ENCODE measurements around the gene LARP4.

DNA sequence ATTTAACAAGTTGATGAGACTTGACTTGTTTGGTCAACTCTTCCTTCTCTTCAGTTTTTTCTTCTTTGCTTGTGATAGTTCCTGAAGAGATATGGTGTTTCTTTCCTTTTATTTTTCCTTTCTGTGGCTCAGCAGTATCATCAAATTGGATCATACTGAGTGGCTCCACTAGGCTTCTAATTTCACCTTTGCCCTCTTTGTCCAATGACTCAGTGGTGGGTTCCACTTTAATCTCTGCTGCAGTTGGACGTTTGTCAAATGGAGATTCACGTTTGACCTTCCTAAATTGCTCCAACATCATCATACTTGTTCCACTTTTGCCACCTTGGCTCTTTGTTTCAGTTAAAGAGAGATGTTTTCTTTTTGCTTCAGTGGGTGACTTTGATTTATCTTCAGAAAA, 45.8 kb upstream of the LARP4 start:
- TF ChIP-seq, protein P1, sequence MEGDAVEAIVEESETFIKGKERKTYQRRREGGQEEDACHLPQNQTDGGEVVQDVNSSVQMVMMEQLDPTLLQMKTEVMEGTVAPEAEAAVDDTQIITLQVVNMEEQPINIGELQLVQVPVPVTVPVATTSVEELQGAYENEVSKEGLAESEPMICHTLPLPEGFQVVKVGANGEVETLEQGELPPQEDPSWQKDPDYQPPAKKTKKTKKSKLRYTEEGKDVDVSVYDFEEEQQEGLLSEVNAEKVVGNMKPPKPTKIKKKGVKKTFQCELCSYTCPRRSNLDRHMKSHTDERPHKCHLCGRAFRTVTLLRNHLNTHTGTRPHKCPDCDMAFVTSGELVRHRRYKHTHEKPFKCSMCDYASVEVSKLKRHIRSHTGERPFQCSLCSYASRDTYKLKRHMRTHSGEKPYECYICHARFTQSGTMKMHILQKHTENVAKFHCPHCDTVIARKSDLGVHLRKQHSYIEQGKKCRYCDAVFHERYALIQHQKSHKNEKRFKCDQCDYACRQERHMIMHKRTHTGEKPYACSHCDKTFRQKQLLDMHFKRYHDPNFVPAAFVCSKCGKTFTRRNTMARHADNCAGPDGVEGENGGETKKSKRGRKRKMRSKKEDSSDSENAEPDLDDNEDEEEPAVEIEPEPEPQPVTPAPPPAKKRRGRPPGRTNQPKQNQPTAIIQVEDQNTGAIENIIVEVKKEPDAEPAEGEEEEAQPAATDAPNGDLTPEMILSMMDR (IDR thresholded peaks at IDR 0.05) = no peak
- TF ChIP-seq POLR2AphosphoS5 (IDR thresholded peaks at IDR 0.05; ENCODE audit: low read depth, low read length) = no peak
- no peak for TF ChIP-seq SIN3A (IDR thresholded peaks at IDR 0.05; ENCODE audit: borderline replicate concordance, insufficient read depth, low read depth, low read length)
- TF ChIP-seq, protein P2, sequence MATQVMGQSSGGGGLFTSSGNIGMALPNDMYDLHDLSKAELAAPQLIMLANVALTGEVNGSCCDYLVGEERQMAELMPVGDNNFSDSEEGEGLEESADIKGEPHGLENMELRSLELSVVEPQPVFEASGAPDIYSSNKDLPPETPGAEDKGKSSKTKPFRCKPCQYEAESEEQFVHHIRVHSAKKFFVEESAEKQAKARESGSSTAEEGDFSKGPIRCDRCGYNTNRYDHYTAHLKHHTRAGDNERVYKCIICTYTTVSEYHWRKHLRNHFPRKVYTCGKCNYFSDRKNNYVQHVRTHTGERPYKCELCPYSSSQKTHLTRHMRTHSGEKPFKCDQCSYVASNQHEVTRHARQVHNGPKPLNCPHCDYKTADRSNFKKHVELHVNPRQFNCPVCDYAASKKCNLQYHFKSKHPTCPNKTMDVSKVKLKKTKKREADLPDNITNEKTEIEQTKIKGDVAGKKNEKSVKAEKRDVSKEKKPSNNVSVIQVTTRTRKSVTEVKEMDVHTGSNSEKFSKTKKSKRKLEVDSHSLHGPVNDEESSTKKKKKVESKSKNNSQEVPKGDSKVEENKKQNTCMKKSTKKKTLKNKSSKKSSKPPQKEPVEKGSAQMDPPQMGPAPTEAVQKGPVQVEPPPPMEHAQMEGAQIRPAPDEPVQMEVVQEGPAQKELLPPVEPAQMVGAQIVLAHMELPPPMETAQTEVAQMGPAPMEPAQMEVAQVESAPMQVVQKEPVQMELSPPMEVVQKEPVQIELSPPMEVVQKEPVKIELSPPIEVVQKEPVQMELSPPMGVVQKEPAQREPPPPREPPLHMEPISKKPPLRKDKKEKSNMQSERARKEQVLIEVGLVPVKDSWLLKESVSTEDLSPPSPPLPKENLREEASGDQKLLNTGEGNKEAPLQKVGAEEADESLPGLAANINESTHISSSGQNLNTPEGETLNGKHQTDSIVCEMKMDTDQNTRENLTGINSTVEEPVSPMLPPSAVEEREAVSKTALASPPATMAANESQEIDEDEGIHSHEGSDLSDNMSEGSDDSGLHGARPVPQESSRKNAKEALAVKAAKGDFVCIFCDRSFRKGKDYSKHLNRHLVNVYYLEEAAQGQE (IDR thresholded peaks at IDR 0.05; ENCODE audit: insufficient read depth in 1 of 2, low read depth in 2 of 2, low read length in 1 of 2) = no peak
